ENCODE data around the gene SMIM27. TPM values are rescaled to one million over a fixed set of nuclear protein-coding genes. Genes with fewer than 3 reads are reported as not detected.

SMIM27 gene
- total RNA-seq, 1 experiment from 2014 or later = 15.7 TPM

GRCh38 chr9:32533816-32534215, 18.3 kb upstream of the SMIM27 start:
- H3K23me2 ChIP-seq (ENCODE audit: insufficient read length, low read depth, low read length, poor library complexity, severe bottlenecking) = no peaks in the 10 kb centered on the region
- H4K91ac ChIP-seq (ENCODE audit: insufficient read length, low read depth, low read length) = no peak overlapping the region
- H2BK5ac ChIP-seq (ENCODE audit: insufficient read length, low read length) = no peak overlapping the region
- no peak overlapping the region for H3K27ac ChIP-seq (ENCODE audit: insufficient read length, low read depth, low read length)
- no peak overlapping the region for H2BK12ac ChIP-seq (ENCODE audit: insufficient read length, low read depth, low read length)
- Mint-ChIP-seq H3K4me1 (no peaks in the 10 kb centered on the region), H3K36me3 (ENCODE audit: insufficient read depth in 1 of 3, low read depth in 3 of 3) (peaks cover 0 to 17% (median 7%) of the 10 kb centered on the region in 3 experiments; a peak in 5 of 7 replicates), H3K27ac (no peak overlapping the region), H3K27me3 (ENCODE audit: low read depth) (no peaks in the 10 kb centered on the region), H3K4me3 (no peak overlapping the region), H3K9me3 (peaks cover 0 to 3% of the 10 kb centered on the region in 2 experiments; a peak in 1 of 5 replicates)
- H3K4ac ChIP-seq (ENCODE audit: low read depth, low read length) = no peak overlapping the region
- H3K9ac ChIP-seq (ENCODE audit: extremely low read depth, insufficient read length, low read length) = no peak overlapping the region
- H2BK15ac ChIP-seq (ENCODE audit: low read depth, low read length) = no peak overlapping the region
- no peaks in the 10 kb centered on the region for H3K27me3 ChIP-seq (ENCODE audit: insufficient read depth, low read length)
- no peaks in the 10 kb centered on the region for H4K20me1 ChIP-seq (ENCODE audit: control insufficient read depth, insufficient read depth, insufficient read length)
- no peak overlapping the region for H4K5ac ChIP-seq (ENCODE audit: insufficient read length, low read depth, low read length)
- H2AFZ ChIP-seq (ENCODE audit: low read length) = no peak overlapping the region
- no peak overlapping the region for H2BK120ac ChIP-seq (ENCODE audit: low read depth, low read length, poor library complexity, severe bottlenecking)
- H2AK5ac ChIP-seq (ENCODE audit: insufficient read length, low read length) = no peak overlapping the region
- no peaks in the 10 kb centered on the region for H3K4me1 ChIP-seq (ENCODE audit: insufficient read depth, low read length)
- no peak overlapping the region for H2BK20ac ChIP-seq (ENCODE audit: low read depth, low read length, poor library complexity, severe bottlenecking)
- no peaks in the 10 kb centered on the region for H3K9me3 ChIP-seq (ENCODE audit: control insufficient read depth, low read depth, low read length)
- no peak overlapping the region for H4K8ac ChIP-seq (replicated peaks; ENCODE audit: insufficient read length, low read depth, low read length)
- no peak overlapping the region for H3K14ac ChIP-seq (ENCODE audit: insufficient read depth, low read length)
- no peaks in the 10 kb centered on the region for H3K79me1 ChIP-seq (ENCODE audit: insufficient read depth, low read depth, low read length, poor library complexity, severe bottlenecking)
- WGBS (ENCODE audit: extremely low coverage, insufficient read length, low lambda C conversion rate) = no CpG with 5 or more reads among the region's 4 CpGs
- no peak overlapping the region for H3T11ph ChIP-seq (ENCODE audit: low read length)
- H3K23ac ChIP-seq (ENCODE audit: insufficient read length, low read depth, low read length) = no peak overlapping the region
- no peak overlapping the region for H3K4me2 ChIP-seq (ENCODE audit: insufficient read depth, insufficient read length, low read length)
- H3K56ac ChIP-seq (ENCODE audit: insufficient read length, low read depth, low read length) = no peak overlapping the region
- no peaks in the 10 kb centered on the region for H3K79me2 ChIP-seq (ENCODE audit: insufficient read depth, low read length)
- DNase-seq = no peak
- H3K18ac ChIP-seq (ENCODE audit: insufficient read length, low read depth, low read length) = no peak overlapping the region
- TF ChIP-seq, protein P1, sequence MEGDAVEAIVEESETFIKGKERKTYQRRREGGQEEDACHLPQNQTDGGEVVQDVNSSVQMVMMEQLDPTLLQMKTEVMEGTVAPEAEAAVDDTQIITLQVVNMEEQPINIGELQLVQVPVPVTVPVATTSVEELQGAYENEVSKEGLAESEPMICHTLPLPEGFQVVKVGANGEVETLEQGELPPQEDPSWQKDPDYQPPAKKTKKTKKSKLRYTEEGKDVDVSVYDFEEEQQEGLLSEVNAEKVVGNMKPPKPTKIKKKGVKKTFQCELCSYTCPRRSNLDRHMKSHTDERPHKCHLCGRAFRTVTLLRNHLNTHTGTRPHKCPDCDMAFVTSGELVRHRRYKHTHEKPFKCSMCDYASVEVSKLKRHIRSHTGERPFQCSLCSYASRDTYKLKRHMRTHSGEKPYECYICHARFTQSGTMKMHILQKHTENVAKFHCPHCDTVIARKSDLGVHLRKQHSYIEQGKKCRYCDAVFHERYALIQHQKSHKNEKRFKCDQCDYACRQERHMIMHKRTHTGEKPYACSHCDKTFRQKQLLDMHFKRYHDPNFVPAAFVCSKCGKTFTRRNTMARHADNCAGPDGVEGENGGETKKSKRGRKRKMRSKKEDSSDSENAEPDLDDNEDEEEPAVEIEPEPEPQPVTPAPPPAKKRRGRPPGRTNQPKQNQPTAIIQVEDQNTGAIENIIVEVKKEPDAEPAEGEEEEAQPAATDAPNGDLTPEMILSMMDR (conservative IDR thresholded peaks at IDR 0.05) = no peak
